H1 (cell line): ENCODE measurements around the gene UBE2F. TPM values are rescaled to one million over a fixed set of nuclear protein-coding genes. Genes with fewer than 3 reads are reported as not detected.

Experiments used
- CHD2 ChIP-seq: IDR thresholded peaks from 2 replicates; pipeline ENCODE4 v1.6.1; 2012; ENCODE audit warnings: low read length, improper control_type of control experiment
- CREB1 ChIP-seq: IDR thresholded peaks from 2 replicates; pipeline ENCODE4 v1.6.1; 2012; ENCODE audit warnings: inconsistent platforms
- EGR1 ChIP-seq: IDR thresholded peaks from 2 replicates; pipeline ENCODE4 v1.6.1; 2011; ENCODE audit warnings: low read depth, low read length, borderline replicate concordance
- JUND ChIP-seq: IDR thresholded peaks from 2 replicates; pipeline ENCODE4 v1.6.1; 2011; ENCODE audit warnings: mild to moderate bottlenecking, improper control_type of control experiment, low read length
- PHF8 ChIP-seq: fragments of 200-600 bp; sonication (generic); conservative IDR thresholded peaks from 2 replicates; pipeline ENCODE4 v1.7.1; 2012; ENCODE audit warnings: low read depth, mild to moderate bottlenecking, inconsistent platforms, low read length, moderate library complexity
- POLR2A ChIP-seq, 2 experiments: IDR thresholded peaks; 1 replicate in 1 of 2; 2 replicates in 1 of 2; pipeline ENCODE4 v1.6.1; 2011; ENCODE audit warnings: low read depth in 2 of 2, low read length in 2 of 2, mild to moderate bottlenecking in 2 of 2; ENCODE audit errors: control extremely low read depth in 1 of 2
- SIRT6 ChIP-seq: IDR thresholded peaks from one replicate; pipeline ENCODE4 v1.7.1; 2012; ENCODE audit warnings: low read length, inconsistent platforms
- SIX5 ChIP-seq: IDR thresholded peaks from 2 replicates; pipeline ENCODE4 v1.6.1; 2011; ENCODE audit warnings: mild to moderate bottlenecking, low read depth, low read length
- SP2 ChIP-seq: IDR thresholded peaks from 2 replicates; pipeline ENCODE4 v1.6.1; 2012; ENCODE audit warnings: mild to moderate bottlenecking, low read length, inconsistent platforms
- SP4 ChIP-seq: IDR thresholded peaks from 2 replicates; pipeline ENCODE4 v1.6.1; 2012; ENCODE audit warnings: low read length, inconsistent platforms
- TAF7 ChIP-seq: optimal IDR thresholded peaks from 2 replicates; pipeline ENCODE3; 2011; ENCODE audit warnings: low read depth, mild to moderate bottlenecking, inconsistent platforms, low read length, moderate library complexity, borderline replicate concordance
- YY1 ChIP-seq: IDR thresholded peaks from 2 replicates; pipeline ENCODE4 v1.6.1; 2011; ENCODE audit warnings: low read depth, mild to moderate bottlenecking, low read length
- polyA plus RNA-seq, 7 experiments: library from polyadenylated mRNA; depleted of rRNA in 3 of 7; stranded (reverse) in 5 of 7; unstranded in 2 of 7; fragments of >200 nt in 5 of 7; fragments of 200-250 nt in 2 of 7; gene quantifications; 1 replicate in 5 of 7; 2 replicates in 1 of 7; 4 replicates in 1 of 7; pipeline versions ENCODE4 v1.2.1 to v1.2.3, GENCODE V29; 2011 to 2013; ENCODE audit warnings: missing spikeins in 2 of 7, mixed read lengths in 2 of 7
- total RNA-seq: library from RNA; stranded (reverse); fragmentation: NEBNext Ultra II Directional; extraction: Animal tissue kit (Norgen Biotek cat#: 25700); gene quantifications from 2 replicates; pipeline ENCODE4 v1.2.1, GENCODE V29; 2021
- TF ChIP-seq, protein P1 (sequence below): fragments of 300-600 bp; sonication (generic); IDR thresholded peaks from 2 replicates; pipeline ENCODE4 v1.7.1; 2012; ENCODE audit warnings: low read length, moderate library complexity, mild to moderate bottlenecking, inconsistent platforms; ENCODE audit not compliant: insufficient replicate concordance

Gene UBE2F
- total and polyA plus RNA-seq, 2 of the 8 experiments (the other 6 are each of a cell fraction or from before 2014, with no cell fraction given) = 43.3 to 59.8 TPM

GRCh38 chr2:238003234-238004031, 36.6 kb downstream of the UBE2F start (continued):
- TF ChIP-seq, protein P1, sequence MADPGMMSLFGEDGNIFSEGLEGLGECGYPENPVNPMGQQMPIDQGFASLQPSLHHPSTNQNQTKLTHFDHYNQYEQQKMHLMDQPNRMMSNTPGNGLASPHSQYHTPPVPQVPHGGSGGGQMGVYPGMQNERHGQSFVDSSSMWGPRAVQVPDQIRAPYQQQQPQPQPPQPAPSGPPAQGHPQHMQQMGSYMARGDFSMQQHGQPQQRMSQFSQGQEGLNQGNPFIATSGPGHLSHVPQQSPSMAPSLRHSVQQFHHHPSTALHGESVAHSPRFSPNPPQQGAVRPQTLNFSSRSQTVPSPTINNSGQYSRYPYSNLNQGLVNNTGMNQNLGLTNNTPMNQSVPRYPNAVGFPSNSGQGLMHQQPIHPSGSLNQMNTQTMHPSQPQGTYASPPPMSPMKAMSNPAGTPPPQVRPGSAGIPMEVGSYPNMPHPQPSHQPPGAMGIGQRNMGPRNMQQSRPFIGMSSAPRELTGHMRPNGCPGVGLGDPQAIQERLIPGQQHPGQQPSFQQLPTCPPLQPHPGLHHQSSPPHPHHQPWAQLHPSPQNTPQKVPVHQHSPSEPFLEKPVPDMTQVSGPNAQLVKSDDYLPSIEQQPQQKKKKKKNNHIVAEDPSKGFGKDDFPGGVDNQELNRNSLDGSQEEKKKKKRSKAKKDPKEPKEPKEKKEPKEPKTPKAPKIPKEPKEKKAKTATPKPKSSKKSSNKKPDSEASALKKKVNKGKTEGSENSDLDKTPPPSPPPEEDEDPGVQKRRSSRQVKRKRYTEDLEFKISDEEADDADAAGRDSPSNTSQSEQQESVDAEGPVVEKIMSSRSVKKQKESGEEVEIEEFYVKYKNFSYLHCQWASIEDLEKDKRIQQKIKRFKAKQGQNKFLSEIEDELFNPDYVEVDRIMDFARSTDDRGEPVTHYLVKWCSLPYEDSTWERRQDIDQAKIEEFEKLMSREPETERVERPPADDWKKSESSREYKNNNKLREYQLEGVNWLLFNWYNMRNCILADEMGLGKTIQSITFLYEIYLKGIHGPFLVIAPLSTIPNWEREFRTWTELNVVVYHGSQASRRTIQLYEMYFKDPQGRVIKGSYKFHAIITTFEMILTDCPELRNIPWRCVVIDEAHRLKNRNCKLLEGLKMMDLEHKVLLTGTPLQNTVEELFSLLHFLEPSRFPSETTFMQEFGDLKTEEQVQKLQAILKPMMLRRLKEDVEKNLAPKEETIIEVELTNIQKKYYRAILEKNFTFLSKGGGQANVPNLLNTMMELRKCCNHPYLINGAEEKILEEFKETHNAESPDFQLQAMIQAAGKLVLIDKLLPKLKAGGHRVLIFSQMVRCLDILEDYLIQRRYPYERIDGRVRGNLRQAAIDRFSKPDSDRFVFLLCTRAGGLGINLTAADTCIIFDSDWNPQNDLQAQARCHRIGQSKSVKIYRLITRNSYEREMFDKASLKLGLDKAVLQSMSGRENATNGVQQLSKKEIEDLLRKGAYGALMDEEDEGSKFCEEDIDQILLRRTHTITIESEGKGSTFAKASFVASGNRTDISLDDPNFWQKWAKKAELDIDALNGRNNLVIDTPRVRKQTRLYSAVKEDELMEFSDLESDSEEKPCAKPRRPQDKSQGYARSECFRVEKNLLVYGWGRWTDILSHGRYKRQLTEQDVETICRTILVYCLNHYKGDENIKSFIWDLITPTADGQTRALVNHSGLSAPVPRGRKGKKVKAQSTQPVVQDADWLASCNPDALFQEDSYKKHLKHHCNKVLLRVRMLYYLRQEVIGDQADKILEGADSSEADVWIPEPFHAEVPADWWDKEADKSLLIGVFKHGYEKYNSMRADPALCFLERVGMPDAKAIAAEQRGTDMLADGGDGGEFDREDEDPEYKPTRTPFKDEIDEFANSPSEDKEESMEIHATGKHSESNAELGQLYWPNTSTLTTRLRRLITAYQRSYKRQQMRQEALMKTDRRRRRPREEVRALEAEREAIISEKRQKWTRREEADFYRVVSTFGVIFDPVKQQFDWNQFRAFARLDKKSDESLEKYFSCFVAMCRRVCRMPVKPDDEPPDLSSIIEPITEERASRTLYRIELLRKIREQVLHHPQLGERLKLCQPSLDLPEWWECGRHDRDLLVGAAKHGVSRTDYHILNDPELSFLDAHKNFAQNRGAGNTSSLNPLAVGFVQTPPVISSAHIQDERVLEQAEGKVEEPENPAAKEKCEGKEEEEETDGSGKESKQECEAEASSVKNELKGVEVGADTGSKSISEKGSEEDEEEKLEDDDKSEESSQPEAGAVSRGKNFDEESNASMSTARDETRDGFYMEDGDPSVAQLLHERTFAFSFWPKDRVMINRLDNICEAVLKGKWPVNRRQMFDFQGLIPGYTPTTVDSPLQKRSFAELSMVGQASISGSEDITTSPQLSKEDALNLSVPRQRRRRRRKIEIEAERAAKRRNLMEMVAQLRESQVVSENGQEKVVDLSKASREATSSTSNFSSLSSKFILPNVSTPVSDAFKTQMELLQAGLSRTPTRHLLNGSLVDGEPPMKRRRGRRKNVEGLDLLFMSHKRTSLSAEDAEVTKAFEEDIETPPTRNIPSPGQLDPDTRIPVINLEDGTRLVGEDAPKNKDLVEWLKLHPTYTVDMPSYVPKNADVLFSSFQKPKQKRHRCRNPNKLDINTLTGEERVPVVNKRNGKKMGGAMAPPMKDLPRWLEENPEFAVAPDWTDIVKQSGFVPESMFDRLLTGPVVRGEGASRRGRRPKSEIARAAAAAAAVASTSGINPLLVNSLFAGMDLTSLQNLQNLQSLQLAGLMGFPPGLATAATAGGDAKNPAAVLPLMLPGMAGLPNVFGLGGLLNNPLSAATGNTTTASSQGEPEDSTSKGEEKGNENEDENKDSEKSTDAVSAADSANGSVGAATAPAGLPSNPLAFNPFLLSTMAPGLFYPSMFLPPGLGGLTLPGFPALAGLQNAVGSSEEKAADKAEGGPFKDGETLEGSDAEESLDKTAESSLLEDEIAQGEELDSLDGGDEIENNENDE = no peak
- TF ChIP-seq PHF8 = no peak
- no peak for TF ChIP-seq SIX5
- no peak for TF ChIP-seq YY1
- TF ChIP-seq SIRT6 = no peak
- no peak for TF ChIP-seq EGR1
- TF ChIP-seq SP4 = no peak
- TF ChIP-seq JUND = no peak
- no peak for TF ChIP-seq TAF7
- TF ChIP-seq POLR2A (IDR thresholded peaks at IDR 0.05; ENCODE audit: control extremely low read depth in 1 of 2, low read depth in 2 of 2, low read length in 2 of 2) = no peak
- no peak for TF ChIP-seq SP2
- no peak for TF ChIP-seq CHD2
- no peak for TF ChIP-seq CREB1
